H1 (cell line): ENCODE results near the gene ZNF408.

Experiments used
- EZH2 ChIP-seq: fragments of 200-600 bp; sonication (generic); IDR thresholded peaks from 2 replicates; pipeline ENCODE4 v1.7.1; 2012; ENCODE audit warnings: low read depth, mild to moderate bottlenecking, moderate library complexity, low read length, inconsistent platforms; ENCODE audit not compliant: severe bottlenecking
- MAFK ChIP-seq: IDR thresholded peaks from 2 replicates; pipeline ENCODE4 v1.6.1; 2012; ENCODE audit warnings: low read depth, mild to moderate bottlenecking, improper control_type of control experiment, low read length
- POLR2A ChIP-seq, 2 experiments: IDR thresholded peaks; 1 replicate in 1 of 2; 2 replicates in 1 of 2; pipeline ENCODE4 v1.6.1; 2011; ENCODE audit warnings: low read depth in 2 of 2, low read length in 2 of 2, mild to moderate bottlenecking in 2 of 2; ENCODE audit errors: control extremely low read depth in 1 of 2
- POLR2AphosphoS5 ChIP-seq: IDR thresholded peaks from 2 replicates; pipeline ENCODE4 v1.6.1; 2011; ENCODE audit warnings: low read depth, low read length
- RAD21 ChIP-seq, 2 experiments: IDR thresholded peaks in 1 of 2; conservative IDR thresholded peaks in 1 of 2; 2 replicates each; pipeline ENCODE4 v1.6.1; 2011; ENCODE audit warnings: low read depth in 2 of 2, low read length in 2 of 2, improper control_type of control experiment in 1 of 2, inconsistent platforms in 1 of 2, mild to moderate bottlenecking in 1 of 2, moderate library complexity in 1 of 2
- RXRA ChIP-seq: IDR thresholded peaks from 2 replicates; pipeline ENCODE4 v1.6.1; 2011; ENCODE audit warnings: low read depth, mild to moderate bottlenecking, low read length, moderate library complexity; ENCODE audit not compliant: insufficient read depth
- SRF ChIP-seq: IDR thresholded peaks from 2 replicates; pipeline ENCODE4 v1.6.1; 2011; ENCODE audit warnings: mild to moderate bottlenecking, low read depth, low read length, moderate library complexity
- ZNF274 ChIP-seq: IDR thresholded peaks from 2 replicates; pipeline ENCODE4 v1.7.0; 2012; ENCODE audit warnings: low read length, borderline replicate concordance; ENCODE audit errors: extremely low read depth
- TF ChIP-seq, protein P1 (sequence below), 3 experiments: IDR thresholded peaks; 1 replicate in 2 of 3; 2 replicates in 1 of 3; pipeline versions ENCODE4 v1.5.1 to v1.6.1; 2011; ENCODE audit warnings: low read length in 3 of 3, mild to moderate bottlenecking in 3 of 3, inconsistent platforms in 2 of 3, low read depth in 1 of 3, moderate library complexity in 1 of 3; ENCODE audit not compliant: insufficient read depth in 1 of 3; ENCODE audit errors: control extremely low read depth in 1 of 3
- TF ChIP-seq, protein P2 (sequence below): IDR thresholded peaks from 2 replicates; pipeline ENCODE4 v1.6.1; 2011; ENCODE audit warnings: low read depth, mild to moderate bottlenecking, low read length; ENCODE audit not compliant: insufficient read depth
- TF ChIP-seq, protein P3 (sequence below): IDR thresholded peaks from 2 replicates; pipeline ENCODE4 v1.6.1; 2012; ENCODE audit warnings: low read length, inconsistent platforms

DNA sequence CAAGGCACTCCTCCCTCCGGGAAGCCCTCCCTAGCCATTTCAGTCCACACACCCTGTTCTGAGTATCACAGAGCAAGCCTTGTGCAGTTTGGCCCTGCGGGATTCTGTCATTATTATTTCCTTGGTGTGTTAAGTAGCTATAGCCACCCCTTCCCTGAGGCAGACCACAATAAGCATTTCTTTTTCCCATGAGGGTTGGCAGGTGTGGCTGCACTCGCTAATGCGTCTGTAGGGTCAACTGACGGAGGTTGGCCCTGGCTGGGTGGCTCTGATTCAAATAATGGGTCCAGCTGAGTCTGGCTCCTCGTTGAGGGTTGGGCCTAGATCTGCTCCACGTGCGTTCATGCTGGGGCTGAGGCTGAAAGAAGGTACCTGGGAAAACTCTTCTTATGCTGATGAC is 23.3 kb downstream of the ZNF408 start:
- TF ChIP-seq, protein P1, sequence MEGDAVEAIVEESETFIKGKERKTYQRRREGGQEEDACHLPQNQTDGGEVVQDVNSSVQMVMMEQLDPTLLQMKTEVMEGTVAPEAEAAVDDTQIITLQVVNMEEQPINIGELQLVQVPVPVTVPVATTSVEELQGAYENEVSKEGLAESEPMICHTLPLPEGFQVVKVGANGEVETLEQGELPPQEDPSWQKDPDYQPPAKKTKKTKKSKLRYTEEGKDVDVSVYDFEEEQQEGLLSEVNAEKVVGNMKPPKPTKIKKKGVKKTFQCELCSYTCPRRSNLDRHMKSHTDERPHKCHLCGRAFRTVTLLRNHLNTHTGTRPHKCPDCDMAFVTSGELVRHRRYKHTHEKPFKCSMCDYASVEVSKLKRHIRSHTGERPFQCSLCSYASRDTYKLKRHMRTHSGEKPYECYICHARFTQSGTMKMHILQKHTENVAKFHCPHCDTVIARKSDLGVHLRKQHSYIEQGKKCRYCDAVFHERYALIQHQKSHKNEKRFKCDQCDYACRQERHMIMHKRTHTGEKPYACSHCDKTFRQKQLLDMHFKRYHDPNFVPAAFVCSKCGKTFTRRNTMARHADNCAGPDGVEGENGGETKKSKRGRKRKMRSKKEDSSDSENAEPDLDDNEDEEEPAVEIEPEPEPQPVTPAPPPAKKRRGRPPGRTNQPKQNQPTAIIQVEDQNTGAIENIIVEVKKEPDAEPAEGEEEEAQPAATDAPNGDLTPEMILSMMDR (IDR thresholded peaks at IDR 0.05; ENCODE audit: control extremely low read depth in 1 of 3, insufficient read depth in 1 of 3, low read depth in 1 of 3, low read length in 3 of 3), result no peak
- no peak for TF ChIP-seq POLR2A (IDR thresholded peaks at IDR 0.05; ENCODE audit: control extremely low read depth in 1 of 2, low read depth in 2 of 2, low read length in 2 of 2)
- TF ChIP-seq, protein P2, sequence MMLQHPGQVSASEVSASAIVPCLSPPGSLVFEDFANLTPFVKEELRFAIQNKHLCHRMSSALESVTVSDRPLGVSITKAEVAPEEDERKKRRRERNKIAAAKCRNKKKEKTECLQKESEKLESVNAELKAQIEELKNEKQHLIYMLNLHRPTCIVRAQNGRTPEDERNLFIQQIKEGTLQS, result no peak
- no peak for TF ChIP-seq MAFK
- no peak for TF ChIP-seq SRF
- no peak for TF ChIP-seq POLR2AphosphoS5
- TF ChIP-seq, protein P3, sequence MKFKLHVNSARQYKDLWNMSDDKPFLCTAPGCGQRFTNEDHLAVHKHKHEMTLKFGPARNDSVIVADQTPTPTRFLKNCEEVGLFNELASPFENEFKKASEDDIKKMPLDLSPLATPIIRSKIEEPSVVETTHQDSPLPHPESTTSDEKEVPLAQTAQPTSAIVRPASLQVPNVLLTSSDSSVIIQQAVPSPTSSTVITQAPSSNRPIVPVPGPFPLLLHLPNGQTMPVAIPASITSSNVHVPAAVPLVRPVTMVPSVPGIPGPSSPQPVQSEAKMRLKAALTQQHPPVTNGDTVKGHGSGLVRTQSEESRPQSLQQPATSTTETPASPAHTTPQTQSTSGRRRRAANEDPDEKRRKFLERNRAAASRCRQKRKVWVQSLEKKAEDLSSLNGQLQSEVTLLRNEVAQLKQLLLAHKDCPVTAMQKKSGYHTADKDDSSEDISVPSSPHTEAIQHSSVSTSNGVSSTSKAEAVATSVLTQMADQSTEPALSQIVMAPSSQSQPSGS, result no peak
- no peak for TF ChIP-seq EZH2
- TF ChIP-seq RXRA, result no peak
- no peak for TF ChIP-seq RAD21 (IDR thresholded peaks at IDR 0.05 in 1 of 2, conservative IDR thresholded peaks at IDR 0.05 in 1 of 2; ENCODE audit: low read depth in 2 of 2, low read length in 2 of 2)
- TF ChIP-seq ZNF274, result no peak
